Measurements from ENCODE around the gene NRSN1. TPM values are rescaled to one million over a fixed set of nuclear protein-coding genes. Genes with fewer than 3 reads are reported as not detected.

Gene NRSN1
- total and polyA plus RNA-seq, 4 donors = not detected

DNA sequence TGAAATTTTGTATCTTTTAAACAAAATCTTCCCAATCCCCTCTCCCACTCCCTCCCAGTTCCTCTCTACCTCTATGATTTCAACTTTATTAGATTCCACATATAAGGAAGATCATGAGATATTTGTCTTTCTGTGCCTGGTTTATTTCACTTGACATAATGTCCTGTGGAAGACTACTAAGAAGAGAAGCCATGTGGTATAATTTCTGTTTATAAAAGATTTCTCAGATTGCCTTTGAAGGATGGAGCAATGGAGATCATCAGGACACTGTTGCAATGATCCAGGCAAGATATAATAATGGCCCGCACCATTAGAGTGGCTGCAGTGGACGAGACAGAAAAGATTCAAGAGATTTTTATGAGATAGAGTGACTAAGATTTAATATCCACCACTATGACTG lies 13.1 kb downstream of the NRSN1 start:
- Histone ChIP-seq H3K9me3 (ENCODE audit: control insufficient read depth in 4 of 4, low read length in 3 of 4) (no peaks in the 10 kb centered on the region), H3K36me3 (ENCODE audit: control insufficient read depth in 4 of 4, insufficient read depth in 3 of 4, low read depth in 1 of 4, low read length in 3 of 4) (no peaks in the 10 kb centered on the region), H3K4me1 (ENCODE audit: control insufficient read depth in 4 of 4, insufficient read depth in 4 of 4, low read length in 3 of 4) (no peaks in the 10 kb centered on the region), H3K9ac (ENCODE audit: low read depth in 1 of 2, low read length in 2 of 2) (no peak overlapping the region), H3K27me3 (ENCODE audit: control insufficient read depth in 4 of 4, insufficient read depth in 4 of 4, low read length in 3 of 4) (peaks cover 0 to 3% (median 0%) of the 10 kb centered on the region in 4 donors), H3K4me3 (ENCODE audit: low read depth in 1 of 3, low read length in 3 of 3) (no peak overlapping the region), H3K27ac (ENCODE audit: low read depth in 1 of 2, low read length in 2 of 2) (no peak overlapping the region)
- WGBS = 78% methylated on average over 2 of the region's 2 CpGs
- TF ChIP-seq RAD21 (IDR thresholded peaks at IDR 0.05) = no peak
- TF ChIP-seq SP1 (IDR thresholded peaks at IDR 0.05) = no peak
- no peak for TF ChIP-seq JUND (IDR thresholded peaks at IDR 0.05)
- TF ChIP-seq CTCF (IDR thresholded peaks at IDR 0.05; ENCODE audit: low read depth, low read length, missing input control) = no peak
- no peak for TF ChIP-seq NR2F2 (IDR thresholded peaks at IDR 0.05)
- no peak for TF ChIP-seq RXRA (IDR thresholded peaks at IDR 0.05)
- no peak for DNase-seq (ENCODE audit: low spot score)

DNA sequence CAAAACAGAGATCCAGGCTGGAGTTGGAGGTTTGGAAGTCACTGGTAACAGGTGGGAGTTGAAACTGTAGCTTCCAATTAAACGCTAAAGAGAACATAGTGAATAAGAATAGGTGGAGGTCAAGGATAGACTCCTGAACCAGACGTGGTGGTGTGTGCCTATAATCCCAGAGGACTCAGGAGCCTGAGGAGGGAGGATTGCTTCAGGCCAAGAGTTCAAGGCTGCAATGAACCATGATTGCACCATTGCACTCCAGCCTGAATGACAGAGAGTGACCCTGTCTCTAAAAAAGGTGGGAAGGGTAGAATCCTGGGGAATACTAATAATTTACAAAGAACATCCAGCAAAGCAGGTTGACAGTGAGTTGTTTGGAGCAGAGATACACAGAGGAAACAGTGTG lies 13.6 kb downstream of the NRSN1 start:
- no peak overlapping the region for H3K9ac ChIP-seq (ENCODE audit: low read depth in 1 of 2, low read length in 2 of 2)
- no peak for TF ChIP-seq HNF4G (IDR thresholded peaks at IDR 0.05)
- TF ChIP-seq GABPA (IDR thresholded peaks at IDR 0.05 in 1 of 2, conservative IDR thresholded peaks at IDR 0.05 in 1 of 2) = no peak
- TF ChIP-seq, protein P1, sequence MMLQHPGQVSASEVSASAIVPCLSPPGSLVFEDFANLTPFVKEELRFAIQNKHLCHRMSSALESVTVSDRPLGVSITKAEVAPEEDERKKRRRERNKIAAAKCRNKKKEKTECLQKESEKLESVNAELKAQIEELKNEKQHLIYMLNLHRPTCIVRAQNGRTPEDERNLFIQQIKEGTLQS (IDR thresholded peaks at IDR 0.05) = no peak
- no peak for TF ChIP-seq TAF1 (conservative IDR thresholded peaks at IDR 0.05)
- TF ChIP-seq, protein P2, sequence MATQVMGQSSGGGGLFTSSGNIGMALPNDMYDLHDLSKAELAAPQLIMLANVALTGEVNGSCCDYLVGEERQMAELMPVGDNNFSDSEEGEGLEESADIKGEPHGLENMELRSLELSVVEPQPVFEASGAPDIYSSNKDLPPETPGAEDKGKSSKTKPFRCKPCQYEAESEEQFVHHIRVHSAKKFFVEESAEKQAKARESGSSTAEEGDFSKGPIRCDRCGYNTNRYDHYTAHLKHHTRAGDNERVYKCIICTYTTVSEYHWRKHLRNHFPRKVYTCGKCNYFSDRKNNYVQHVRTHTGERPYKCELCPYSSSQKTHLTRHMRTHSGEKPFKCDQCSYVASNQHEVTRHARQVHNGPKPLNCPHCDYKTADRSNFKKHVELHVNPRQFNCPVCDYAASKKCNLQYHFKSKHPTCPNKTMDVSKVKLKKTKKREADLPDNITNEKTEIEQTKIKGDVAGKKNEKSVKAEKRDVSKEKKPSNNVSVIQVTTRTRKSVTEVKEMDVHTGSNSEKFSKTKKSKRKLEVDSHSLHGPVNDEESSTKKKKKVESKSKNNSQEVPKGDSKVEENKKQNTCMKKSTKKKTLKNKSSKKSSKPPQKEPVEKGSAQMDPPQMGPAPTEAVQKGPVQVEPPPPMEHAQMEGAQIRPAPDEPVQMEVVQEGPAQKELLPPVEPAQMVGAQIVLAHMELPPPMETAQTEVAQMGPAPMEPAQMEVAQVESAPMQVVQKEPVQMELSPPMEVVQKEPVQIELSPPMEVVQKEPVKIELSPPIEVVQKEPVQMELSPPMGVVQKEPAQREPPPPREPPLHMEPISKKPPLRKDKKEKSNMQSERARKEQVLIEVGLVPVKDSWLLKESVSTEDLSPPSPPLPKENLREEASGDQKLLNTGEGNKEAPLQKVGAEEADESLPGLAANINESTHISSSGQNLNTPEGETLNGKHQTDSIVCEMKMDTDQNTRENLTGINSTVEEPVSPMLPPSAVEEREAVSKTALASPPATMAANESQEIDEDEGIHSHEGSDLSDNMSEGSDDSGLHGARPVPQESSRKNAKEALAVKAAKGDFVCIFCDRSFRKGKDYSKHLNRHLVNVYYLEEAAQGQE (IDR thresholded peaks at IDR 0.05) = no peak
- no peak for TF ChIP-seq RXRA (IDR thresholded peaks at IDR 0.05)
- TF ChIP-seq HNF4A (conservative IDR thresholded peaks at IDR 0.05) = no peak
- TF ChIP-seq RAD21 (IDR thresholded peaks at IDR 0.05) = no peak
- TF ChIP-seq, protein P3, sequence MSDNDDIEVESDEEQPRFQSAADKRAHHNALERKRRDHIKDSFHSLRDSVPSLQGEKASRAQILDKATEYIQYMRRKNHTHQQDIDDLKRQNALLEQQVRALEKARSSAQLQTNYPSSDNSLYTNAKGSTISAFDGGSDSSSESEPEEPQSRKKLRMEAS (IDR thresholded peaks at IDR 0.05) = no peak
- no peak for TF ChIP-seq CTCF (IDR thresholded peaks at IDR 0.05; ENCODE audit: low read depth, low read length, missing input control)
- no peak for TF ChIP-seq FOXA2 (IDR thresholded peaks at IDR 0.05)
- TF ChIP-seq EGR1 (IDR thresholded peaks at IDR 0.05; ENCODE audit: low read depth in 2 of 2) = no peak
- TF ChIP-seq FOXA1 (IDR thresholded peaks at IDR 0.05) = no peak
- TF ChIP-seq JUND (IDR thresholded peaks at IDR 0.05) = no peak
- TF ChIP-seq SP1 (IDR thresholded peaks at IDR 0.05) = no peak
- no peak for TF ChIP-seq YY1 (IDR thresholded peaks at IDR 0.05)
- 59% methylated on average over 2 of the region's 2 CpGs for WGBS
- no peak for DNase-seq (ENCODE audit: low spot score)
- no peaks in the 10 kb centered on the region for H3K27me3 ChIP-seq (ENCODE audit: control insufficient read depth in 4 of 4, insufficient read depth in 4 of 4, low read length in 3 of 4)
- no peaks in the 10 kb centered on the region for H3K36me3 ChIP-seq (ENCODE audit: control insufficient read depth in 4 of 4, insufficient read depth in 3 of 4, low read depth in 1 of 4, low read length in 3 of 4)
- H3K27ac ChIP-seq (ENCODE audit: low read depth in 1 of 2, low read length in 2 of 2) = no peak overlapping the region
- H3K4me1 ChIP-seq (ENCODE audit: control insufficient read depth in 4 of 4, insufficient read depth in 4 of 4, low read length in 3 of 4) = no peaks in the 10 kb centered on the region
- H3K4me3 ChIP-seq (ENCODE audit: low read depth in 1 of 3, low read length in 3 of 3) = no peak overlapping the region
- H3K9me3 ChIP-seq (ENCODE audit: control insufficient read depth in 4 of 4, low read length in 3 of 4) = no peaks in the 10 kb centered on the region

Measured in liver (tissue), 9 donors.